ENCODE results near the gene SFRP5.

The SFRP5 gene

DNA sequence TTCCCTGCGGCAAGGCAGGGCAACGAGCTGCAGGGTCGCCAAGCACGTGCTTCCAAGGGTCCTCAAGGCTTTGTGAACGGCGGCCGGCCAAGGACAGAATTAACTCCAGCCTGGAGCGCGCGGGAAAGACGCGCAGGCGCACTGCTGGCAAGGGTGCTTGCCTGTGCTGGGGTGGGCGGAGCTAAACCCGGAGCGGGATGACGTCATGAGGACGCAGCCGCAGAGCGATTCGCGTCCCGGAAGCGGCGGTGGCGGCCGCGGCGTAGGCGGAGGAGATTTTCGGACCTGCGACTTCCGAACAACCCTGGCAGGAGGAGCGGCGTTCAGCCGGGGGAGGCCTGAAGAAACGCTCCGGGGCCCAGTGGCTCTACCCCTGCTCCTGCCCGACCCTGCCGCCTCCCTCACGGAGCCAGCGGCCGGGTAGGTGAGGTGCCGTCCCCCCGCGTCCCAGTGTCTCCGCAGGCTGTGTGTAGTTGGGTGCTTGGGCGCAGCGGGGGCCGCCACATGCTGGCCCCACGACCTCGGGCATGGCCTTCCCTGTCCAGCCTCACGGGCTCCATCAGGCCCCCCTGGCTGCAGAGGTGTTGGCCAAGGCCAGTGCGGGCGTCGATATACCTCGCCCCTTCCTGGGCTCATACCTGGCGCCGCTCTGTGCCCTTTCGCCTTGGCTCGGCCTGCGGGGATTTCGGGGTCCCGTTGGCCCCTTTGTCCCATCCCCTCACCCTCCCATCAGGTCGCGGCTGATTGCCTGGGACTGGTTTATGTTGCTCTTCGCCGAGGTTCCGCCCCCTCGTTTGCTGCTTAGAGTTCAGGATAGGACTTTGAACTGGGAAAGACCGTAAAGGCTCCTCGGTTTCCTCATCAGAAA is 34.7 kb downstream of the SFRP5 start, which contains the start of gene ZFYVE27:
Gene ZFYVE27, plus strand, starts transcription at position 227 of the 868 bp plus-strand sequence. CDS start 1,350 bp downstream, outside the sequence.
- peak within 1 kb of the TSS; percentile 88 for H3K4me3 ChIP-seq (ENCODE audit: low read depth, low read length)
- TF ChIP-seq, protein P1, sequence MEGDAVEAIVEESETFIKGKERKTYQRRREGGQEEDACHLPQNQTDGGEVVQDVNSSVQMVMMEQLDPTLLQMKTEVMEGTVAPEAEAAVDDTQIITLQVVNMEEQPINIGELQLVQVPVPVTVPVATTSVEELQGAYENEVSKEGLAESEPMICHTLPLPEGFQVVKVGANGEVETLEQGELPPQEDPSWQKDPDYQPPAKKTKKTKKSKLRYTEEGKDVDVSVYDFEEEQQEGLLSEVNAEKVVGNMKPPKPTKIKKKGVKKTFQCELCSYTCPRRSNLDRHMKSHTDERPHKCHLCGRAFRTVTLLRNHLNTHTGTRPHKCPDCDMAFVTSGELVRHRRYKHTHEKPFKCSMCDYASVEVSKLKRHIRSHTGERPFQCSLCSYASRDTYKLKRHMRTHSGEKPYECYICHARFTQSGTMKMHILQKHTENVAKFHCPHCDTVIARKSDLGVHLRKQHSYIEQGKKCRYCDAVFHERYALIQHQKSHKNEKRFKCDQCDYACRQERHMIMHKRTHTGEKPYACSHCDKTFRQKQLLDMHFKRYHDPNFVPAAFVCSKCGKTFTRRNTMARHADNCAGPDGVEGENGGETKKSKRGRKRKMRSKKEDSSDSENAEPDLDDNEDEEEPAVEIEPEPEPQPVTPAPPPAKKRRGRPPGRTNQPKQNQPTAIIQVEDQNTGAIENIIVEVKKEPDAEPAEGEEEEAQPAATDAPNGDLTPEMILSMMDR (IDR thresholded peaks at IDR 0.05; ENCODE audit: borderline replicate concordance, insufficient read depth, low read depth, low read length), result no peak

DNA sequence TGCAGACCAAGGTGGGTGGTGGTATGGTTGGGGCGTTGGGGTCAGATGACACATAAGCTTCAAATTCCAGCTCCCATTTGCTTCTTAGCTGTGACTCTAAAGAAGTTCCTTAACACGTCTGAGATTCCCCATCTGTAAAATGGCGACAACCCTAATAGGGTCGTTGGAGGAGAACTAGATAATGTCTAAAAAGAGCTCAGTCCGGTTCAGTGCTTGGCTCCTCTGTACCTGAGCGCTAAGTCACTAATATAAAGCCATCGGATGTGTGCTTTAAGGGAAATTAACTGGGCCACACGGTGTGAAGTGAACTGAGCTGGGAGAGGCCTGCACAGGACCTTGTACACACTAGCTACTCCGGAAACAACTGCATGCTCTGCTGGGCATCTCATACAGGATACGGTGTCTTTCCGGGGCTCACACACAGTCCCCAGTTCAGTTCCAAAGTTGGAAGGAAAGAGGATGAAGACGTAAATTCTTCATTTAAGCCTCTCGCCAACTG is 35.3 kb downstream of the SFRP5 start:
- H3K4me3 ChIP-seq (ENCODE audit: low read depth, low read length), result no peak overlapping the region
- TF ChIP-seq, protein P1 (IDR thresholded peaks at IDR 0.05; ENCODE audit: borderline replicate concordance, insufficient read depth, low read depth, low read length), result no peak

DNA sequence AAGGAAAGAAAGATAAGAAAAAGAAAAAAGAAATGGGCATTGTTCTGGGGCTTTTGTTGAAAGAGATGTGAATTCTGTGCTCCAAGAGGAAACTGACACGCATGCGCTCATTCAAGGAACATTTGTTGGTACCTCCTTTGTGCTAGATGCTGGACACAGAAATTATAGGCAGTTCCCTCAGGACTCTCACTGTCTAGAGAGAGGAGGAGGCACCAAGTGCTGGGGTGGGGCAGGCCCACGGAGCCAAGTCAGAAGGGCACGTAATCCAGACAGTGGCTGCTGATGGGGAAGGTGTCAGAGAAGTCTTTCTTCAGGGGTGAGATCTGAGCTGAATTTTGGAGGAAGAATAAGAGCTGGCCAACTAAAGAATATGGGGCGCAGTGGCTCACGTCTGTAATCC is 37.8 kb downstream of the SFRP5 start:
- TF ChIP-seq, protein P1 (IDR thresholded peaks at IDR 0.05; ENCODE audit: borderline replicate concordance, insufficient read depth, low read depth, low read length), result no peak
- H3K4me3 ChIP-seq (ENCODE audit: low read depth, low read length), result no peak overlapping the region

DNA sequence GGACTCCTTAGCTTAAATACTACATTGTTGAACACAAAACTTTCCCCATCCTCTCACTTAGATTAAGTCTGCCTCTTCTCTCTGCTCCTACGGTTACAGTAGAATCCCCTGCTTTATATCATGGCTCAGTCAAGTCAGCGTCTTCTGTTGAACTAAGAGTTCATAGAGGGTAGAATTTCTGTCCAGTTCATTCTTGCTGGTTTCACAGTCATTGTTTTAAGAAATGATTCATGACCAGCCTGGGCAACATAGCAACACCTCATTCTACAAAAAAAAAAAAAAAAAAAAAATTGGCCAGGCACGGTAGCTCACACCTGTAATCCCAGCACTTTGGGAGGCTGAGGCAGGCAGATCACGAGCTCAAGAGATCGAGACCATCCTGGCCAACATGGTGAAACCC is 38.5 kb downstream of the SFRP5 start:
- TF ChIP-seq, protein P1 (IDR thresholded peaks at IDR 0.05; ENCODE audit: borderline replicate concordance, insufficient read depth, low read depth, low read length), result no peak
- H3K4me3 ChIP-seq (ENCODE audit: low read depth, low read length), result no peak overlapping the region

DNA sequence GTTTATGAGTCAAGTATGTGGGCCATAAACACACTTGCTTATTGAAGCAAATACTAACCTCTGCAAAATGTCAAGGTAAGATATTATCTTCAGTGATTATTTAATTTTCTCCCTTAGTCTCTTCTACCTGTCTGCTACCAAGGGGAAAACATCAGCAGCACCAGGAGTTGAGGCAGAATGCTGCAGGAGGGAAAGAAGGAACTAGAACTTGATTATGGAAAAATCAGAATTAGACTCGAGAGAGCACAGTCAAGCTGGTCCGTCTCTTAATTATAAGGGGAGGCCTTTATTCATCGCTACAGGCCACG is 39.8 kb downstream of the SFRP5 start:
- TF ChIP-seq, protein P1 (IDR thresholded peaks at IDR 0.05; ENCODE audit: borderline replicate concordance, insufficient read depth, low read depth, low read length), result no peak
- no peak overlapping the region for H3K4me3 ChIP-seq (ENCODE audit: low read depth, low read length)

DNA sequence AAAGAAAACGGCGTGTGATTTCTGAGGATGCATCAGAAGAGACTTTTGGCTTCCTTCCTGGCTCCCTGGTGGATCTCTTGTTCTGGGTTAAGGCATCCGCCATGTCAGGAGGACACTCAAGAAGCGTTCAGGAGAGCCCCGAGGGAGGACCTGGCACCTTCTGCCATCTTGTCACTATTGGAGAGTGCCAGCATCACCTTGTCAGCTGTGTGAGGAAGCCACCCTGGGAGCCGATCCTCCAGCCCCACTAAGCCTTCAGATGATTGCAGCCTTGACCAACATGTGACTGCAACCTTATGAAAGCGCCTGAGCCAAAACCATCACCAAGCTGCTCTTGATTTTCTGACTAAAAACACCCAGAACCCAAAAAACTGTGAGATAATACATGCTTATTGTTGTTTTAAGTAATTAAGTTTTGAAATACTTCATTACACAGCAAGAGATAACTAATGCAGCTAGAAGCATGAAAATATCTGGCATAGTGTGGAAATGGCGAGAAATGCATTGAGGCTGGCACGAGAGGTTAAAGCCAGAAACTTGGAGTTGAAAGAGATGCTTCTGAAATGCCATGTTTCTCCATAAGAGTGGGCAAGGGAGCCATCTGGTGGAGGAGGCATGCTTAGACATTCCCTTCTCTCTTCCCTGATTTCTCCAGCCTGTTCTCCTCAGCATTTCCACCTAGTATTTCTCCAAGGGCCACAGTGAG is 40.3 kb downstream of the SFRP5 start:
- H3K4me3 ChIP-seq (ENCODE audit: low read depth, low read length), result no peak overlapping the region
- TF ChIP-seq, protein P1 (IDR thresholded peaks at IDR 0.05; ENCODE audit: borderline replicate concordance, insufficient read depth, low read depth, low read length), result peak; percentile 73
